ENCODE measurements around the gene MATCAP1.

MATCAP1 gene

DNA sequence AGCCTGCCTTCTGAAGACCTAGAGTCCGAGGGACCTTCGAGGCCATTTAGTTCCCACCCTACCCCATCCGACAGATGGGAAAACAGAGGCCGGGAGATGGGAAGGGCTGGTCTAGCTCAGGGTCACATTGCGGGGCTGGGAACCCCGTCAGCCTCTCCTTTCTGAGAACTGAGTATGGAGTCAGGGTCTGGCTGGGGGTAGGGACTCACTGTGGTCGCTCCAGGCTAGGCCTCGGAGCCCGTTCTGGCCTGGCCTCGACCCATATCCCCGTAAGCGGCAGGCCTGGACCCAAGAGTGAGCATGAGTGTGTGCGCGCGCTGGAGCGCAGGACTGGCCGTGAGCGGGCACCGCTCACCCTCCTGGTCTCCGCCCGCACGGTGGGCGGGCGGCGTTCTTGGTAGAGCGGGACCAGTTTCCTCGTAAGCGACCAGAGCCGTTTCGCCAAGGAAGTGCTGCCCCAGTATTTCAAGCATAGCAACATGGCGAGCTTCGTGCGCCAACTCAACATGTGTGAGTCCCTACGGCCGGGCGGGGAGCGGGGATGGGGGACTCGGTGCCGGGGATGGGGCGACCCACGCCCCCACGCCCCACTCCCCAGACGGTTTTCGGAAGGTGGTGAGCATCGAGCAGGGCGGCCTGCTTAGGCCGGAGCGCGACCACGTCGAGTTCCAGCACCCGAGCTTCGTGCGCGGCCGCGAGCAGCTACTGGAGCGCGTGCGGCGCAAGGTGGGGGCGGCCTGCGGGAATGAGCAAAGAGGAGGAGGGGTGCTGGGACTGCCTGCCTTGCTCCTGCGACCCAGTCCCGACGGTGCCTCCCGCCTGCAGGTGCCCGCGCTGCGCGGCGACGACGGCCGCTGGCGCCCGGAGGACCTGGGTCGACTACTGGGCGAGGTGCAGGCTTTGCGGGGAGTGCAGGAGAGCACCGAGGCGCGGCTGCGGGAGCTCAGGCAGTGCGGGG is 18.4 kb downstream of the MATCAP1 start:
- H3K4me3 ChIP-seq (ENCODE audit: low read depth, low read length): no peak overlapping the region
- TF ChIP-seq, protein P1, sequence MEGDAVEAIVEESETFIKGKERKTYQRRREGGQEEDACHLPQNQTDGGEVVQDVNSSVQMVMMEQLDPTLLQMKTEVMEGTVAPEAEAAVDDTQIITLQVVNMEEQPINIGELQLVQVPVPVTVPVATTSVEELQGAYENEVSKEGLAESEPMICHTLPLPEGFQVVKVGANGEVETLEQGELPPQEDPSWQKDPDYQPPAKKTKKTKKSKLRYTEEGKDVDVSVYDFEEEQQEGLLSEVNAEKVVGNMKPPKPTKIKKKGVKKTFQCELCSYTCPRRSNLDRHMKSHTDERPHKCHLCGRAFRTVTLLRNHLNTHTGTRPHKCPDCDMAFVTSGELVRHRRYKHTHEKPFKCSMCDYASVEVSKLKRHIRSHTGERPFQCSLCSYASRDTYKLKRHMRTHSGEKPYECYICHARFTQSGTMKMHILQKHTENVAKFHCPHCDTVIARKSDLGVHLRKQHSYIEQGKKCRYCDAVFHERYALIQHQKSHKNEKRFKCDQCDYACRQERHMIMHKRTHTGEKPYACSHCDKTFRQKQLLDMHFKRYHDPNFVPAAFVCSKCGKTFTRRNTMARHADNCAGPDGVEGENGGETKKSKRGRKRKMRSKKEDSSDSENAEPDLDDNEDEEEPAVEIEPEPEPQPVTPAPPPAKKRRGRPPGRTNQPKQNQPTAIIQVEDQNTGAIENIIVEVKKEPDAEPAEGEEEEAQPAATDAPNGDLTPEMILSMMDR (IDR thresholded peaks at IDR 0.05; ENCODE audit: low read depth, low read length): no peak

DNA sequence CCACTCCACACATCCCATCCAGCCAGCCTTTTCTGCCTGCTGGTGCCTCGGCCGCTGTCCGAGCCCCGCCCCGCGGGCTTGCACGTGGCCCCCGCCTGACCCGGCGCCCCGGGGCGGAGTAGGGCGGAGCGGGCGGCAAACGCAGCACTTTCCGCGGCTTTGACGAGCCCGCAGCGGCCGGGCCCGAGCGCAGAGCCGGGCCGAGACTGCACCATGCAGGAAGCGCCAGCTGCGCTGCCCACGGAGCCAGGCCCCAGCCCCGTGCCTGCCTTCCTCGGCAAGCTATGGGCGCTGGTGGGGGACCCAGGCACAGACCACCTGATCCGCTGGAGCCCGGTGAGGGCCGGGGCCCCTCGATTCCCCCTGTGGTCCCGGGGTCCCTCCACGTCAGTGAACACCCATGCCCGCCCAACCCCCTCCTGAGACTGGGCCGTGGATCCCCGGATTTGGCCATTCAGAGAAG is 19.1 kb downstream of the MATCAP1 start, which contains the start of gene HSF4:
Gene HSF4, plus strand, starts transcription at position 147 of the 463 bp plus-strand sequence. Its CDS starts 67 bp downstream, at position 214.
- peak within 1 kb of the TSS; percentile 48 for H3K4me3 ChIP-seq (ENCODE audit: low read depth, low read length)
- TF ChIP-seq, protein P1 (IDR thresholded peaks at IDR 0.05; ENCODE audit: low read depth, low read length): no peak

DNA sequence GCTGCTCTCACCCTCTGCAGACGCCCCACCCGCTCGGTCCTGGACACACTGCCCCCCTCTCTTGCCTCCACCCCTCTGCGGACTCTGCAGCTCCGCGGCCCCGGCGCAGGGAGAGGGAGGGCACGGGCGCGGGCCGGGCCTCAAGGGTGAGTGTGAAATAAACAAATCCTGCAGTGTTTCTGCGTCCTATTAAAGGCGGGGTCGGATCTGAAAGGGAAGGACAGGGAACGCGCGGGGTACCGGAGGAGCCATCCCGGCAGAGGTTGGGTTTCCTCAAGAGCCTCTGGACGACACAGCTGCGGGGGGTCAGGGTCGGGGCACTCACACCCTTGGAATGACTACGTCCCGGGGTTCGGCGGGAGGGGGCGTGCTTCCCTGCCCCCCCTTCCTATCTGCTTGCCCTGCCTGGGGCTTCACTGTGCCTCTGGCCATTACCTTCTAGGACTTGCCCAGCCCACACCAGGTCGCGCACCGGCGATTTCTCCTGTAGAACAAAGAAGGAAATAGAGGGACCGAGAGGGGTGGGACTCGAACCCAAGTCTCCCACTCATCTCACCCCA is 19.7 kb downstream of the MATCAP1 start:
- peak overlapping the region; percentile 48 for H3K4me3 ChIP-seq (ENCODE audit: low read depth, low read length)

DNA sequence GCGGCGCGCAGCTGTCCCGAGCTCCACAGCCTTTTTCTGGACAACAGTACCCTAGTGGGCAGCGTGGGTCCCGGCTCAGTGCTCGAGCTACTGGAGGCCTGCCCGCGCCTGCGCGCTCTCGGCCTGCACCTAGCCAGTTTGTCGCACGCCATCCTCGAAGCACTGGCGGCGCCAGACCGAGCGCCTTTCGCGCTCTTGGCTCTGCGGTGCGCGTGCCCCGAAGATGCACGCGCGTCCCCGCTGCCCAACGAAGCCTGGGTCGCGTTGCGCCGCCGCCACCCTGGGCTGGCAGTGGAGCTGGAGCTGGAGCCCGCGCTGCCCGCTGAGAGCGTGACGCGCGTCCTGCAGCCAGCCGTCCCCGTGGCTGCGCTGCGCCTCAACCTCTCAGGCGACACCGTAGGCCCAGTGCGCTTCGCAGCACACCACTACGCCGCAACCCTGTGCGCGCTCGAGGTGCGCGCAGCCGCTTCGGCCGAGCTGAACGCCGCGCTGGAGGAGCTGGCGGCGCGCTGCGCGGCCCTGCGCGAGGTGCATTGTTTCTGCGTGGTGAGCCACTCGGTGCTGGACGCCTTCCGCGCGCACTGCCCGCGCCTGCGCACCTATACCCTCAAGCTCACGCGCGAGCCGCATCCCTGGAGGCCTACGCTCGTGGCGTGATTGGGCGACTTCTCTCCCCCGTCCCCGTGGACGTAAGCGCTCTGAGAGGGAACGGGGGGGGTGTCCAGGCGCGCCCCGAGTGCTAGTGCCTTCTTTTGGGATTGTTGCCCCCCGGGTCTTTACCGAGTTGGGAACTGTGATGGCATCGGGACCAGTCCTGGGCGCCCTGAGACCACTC is 20.4 kb downstream of the MATCAP1 start:
- TF ChIP-seq, protein P1 (IDR thresholded peaks at IDR 0.05; ENCODE audit: low read depth, low read length): no peak
- peak overlapping the region; percentile 48 for H3K4me3 ChIP-seq (ENCODE audit: low read depth, low read length)

More for the DNA sequence above, 19.7 kb downstream of the MATCAP1 start:
- TF ChIP-seq, protein P1 (IDR thresholded peaks at IDR 0.05; ENCODE audit: low read depth, low read length): no peak

DNA sequence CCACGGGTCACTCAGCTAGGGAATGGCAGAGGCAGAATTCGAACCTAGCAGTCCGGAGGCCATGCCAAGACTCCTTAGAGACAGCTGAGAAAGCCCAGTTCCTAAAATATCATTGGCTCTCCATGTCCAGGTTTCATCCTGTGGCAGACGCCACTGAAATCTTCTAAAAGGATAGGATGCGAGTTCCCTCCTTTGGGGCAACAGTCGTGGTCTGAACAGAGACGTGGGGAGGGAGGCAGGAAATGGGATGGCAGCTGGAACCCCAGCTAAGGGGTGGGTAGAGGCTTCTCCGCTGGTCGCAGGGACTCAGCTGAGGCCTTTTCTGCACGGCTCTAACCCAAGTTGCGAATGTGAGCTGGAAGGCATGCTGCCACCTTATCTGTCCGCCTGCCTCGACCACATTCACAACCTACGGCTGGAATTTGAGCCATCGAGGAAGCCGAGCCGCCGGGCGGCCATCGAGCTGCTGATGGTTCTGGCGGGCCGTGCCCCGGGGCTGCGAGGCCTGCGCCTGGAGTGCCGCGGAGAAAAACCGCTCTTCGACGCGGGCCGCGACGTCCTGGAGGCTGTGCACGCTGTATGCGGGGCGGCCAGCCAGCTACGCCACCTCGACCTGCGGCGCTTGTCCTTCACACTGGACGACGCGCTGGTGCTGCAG is 21.1 kb downstream of the MATCAP1 start:
- H3K4me3 ChIP-seq (ENCODE audit: low read depth, low read length): no peak overlapping the region

DNA sequence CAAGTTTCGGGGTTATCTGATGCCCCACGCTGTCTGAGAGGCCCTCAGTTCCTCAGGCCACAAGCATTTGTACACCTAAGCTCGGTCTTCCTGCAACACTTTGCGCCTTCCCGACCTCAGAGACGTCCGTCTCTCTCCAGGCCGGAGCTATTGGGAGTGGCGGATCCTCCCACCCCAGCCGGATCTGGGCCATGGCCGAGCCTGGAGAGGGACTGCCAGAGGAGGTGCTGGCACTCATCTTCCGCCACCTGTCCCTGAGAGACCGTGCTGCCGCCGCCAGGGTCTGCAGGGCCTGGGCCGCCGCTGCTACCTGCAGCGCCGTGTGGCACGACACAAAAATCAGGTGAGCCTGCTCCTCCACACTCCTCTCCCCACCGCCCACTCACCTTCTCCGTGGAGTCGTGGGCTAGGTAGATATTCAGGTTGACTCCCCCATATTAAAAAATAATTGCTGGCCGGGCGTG is 22.1 kb downstream of the MATCAP1 start:
- no peak overlapping the region; the same call in 1 of the 2 replicates for H3K4me3 ChIP-seq (ENCODE audit: low read depth, low read length)
- TF ChIP-seq, protein P1 (IDR thresholded peaks at IDR 0.05; ENCODE audit: low read depth, low read length): no peak

More for the DNA sequence above, 21.1 kb downstream of the MATCAP1 start:
- TF ChIP-seq, protein P1 (IDR thresholded peaks at IDR 0.05; ENCODE audit: low read depth, low read length): no peak

All from WI38 (cell line).